Inflammatory macrophage treated with lipopolysaccharide for 4 hours (primary cell): ENCODE results near the gene ACOX3.
A peak's percentile ranks its signal among the peaks of the same experiment; 100 is the strongest.
"Not testable (repeated sequence)": the region's sequence is repeated elsewhere in the genome, so short reads cannot be mapped to it uniquely, and the experiment has no call there.

Source experiments
- DNase-seq: peaks from one replicate; pipeline ENCODE4 v3.0.0-alpha.2; 2020

Gene ACOX3

GRCh38 chr4:8349664-8350236 is 90.8 kb downstream of the ACOX3 start:
- no peak for DNase-seq

GRCh38 chr4:8349236-8349635 is 91.3 kb downstream of the ACOX3 start:
- DNase-seq: not testable (repeated sequence)

GRCh38 chr4:8348071-8348470 is 92.5 kb downstream of the ACOX3 start:
- DNase-seq: peak; percentile 37

- no peak for DNase-seq
Measured at GRCh38 chr4:8347660-8348059, 92.9 kb downstream of the ACOX3 start.

GRCh38 chr4:8346838-8347605 is 93.5 kb downstream of the ACOX3 start:
- DNase-seq: no peak

GRCh38 chr4:8345946-8346814 is 94.3 kb downstream of the ACOX3 start:
- no peak for DNase-seq

GRCh38 chr4:8345053-8345945 is 95.2 kb downstream of the ACOX3 start:
- DNase-seq: no peak

GRCh38 chr4:8344377-8344776 is 96.1 kb downstream of the ACOX3 start:
- peak; percentile 47 for DNase-seq

- DNase-seq: no peak
Measured at GRCh38 chr4:8343967-8344331, 96.6 kb downstream of the ACOX3 start.

- DNase-seq: no peak
Measured at GRCh38 chr4:8343262-8343966, 97.1 kb downstream of the ACOX3 start.

GRCh38 chr4:8342651-8343261 is 97.8 kb downstream of the ACOX3 start:
- no peak for DNase-seq

GRCh38 chr4:8341691-8342090 is 98.8 kb downstream of the ACOX3 start:
- no peak for DNase-seq

- not testable (repeated sequence) for DNase-seq
Measured at GRCh38 chr4:8341281-8341680, 99.2 kb downstream of the ACOX3 start.

GRCh38 chr4:8340781-8341241 is 99.7 kb downstream of the ACOX3 start:
- no peak for DNase-seq

- DNase-seq: peak; percentile 88
Measured at GRCh38 chr4:8338351-8338961, 102.1 kb downstream of the ACOX3 start.

GRCh38 chr4:8336412-8337075 is 104.0 kb downstream of the ACOX3 start:
- peak; percentile 82 for DNase-seq

- DNase-seq: no peak
Measured at GRCh38 chr4:8335848-8336247, 104.7 kb downstream of the ACOX3 start.

- no peak for DNase-seq
Measured at GRCh38 chr4:8334786-8335460, 105.6 kb downstream of the ACOX3 start.

GRCh38 chr4:8333726-8334460 is 106.6 kb downstream of the ACOX3 start:
- no peak for DNase-seq
